H9 (cell line): ENCODE results near the gene TMOD3. TPM values are rescaled to one million over a fixed set of nuclear protein-coding genes. Genes with fewer than 3 reads are reported as not detected.

Experiments
- DNase-seq: peaks from one replicate; pipeline ENCODE4 v3.0.0-alpha.2; 2017
- H2AFZ ChIP-seq: one replicate; pipeline ENCODE4 v1.6.1; 2013; ENCODE audit warnings: mild to moderate bottlenecking, low read length, control low read depth, moderate library complexity
- H2AK5ac ChIP-seq: 2 replicates; pipeline ENCODE4 v1.6.1; 2013; ENCODE audit warnings: low read length, control low read depth, mixed read lengths; ENCODE audit not compliant: insufficient read length
- H2BK120ac ChIP-seq: one replicate; pipeline ENCODE4 v1.6.1; 2013; ENCODE audit warnings: low read depth, mild to moderate bottlenecking, low read length, control low read depth, inconsistent platforms; ENCODE audit not compliant: poor library complexity, severe bottlenecking
- H2BK12ac ChIP-seq: 2 replicates; pipeline ENCODE4 v1.6.1; 2013; ENCODE audit warnings: low read length, control low read depth, mixed read lengths, low read depth; ENCODE audit not compliant: insufficient read length
- H2BK15ac ChIP-seq: 2 replicates; pipeline ENCODE4 v1.6.1; 2013; ENCODE audit warnings: low read depth, low read length, control low read depth
- H2BK20ac ChIP-seq: one replicate; pipeline ENCODE4 v1.6.1; 2013; ENCODE audit warnings: low read depth, mild to moderate bottlenecking, low read length, control low read depth, inconsistent platforms; ENCODE audit not compliant: poor library complexity, severe bottlenecking
- H2BK5ac ChIP-seq: 2 replicates; pipeline ENCODE4 v1.6.1; 2013; ENCODE audit warnings: low read length, control low read depth, mixed read lengths; ENCODE audit not compliant: insufficient read length
- H3K14ac ChIP-seq: 2 replicates; pipeline ENCODE4 v1.6.1; 2013; ENCODE audit warnings: low read length, control low read depth; ENCODE audit not compliant: insufficient read depth
- H3K18ac ChIP-seq: 2 replicates; pipeline ENCODE4 v1.6.1; 2013; ENCODE audit warnings: low read depth, mild to moderate bottlenecking, mixed read lengths, low read length, control low read depth; ENCODE audit not compliant: insufficient read length
- H3K23ac ChIP-seq: 2 replicates; pipeline ENCODE4 v1.6.1; 2013; ENCODE audit warnings: low read length, control low read depth, mixed read lengths, low read depth; ENCODE audit not compliant: insufficient read length
- H3K23me2 ChIP-seq: 2 replicates; pipeline ENCODE4 v1.6.1; 2013; ENCODE audit warnings: low read depth, mild to moderate bottlenecking, mixed read lengths, low read length, control low read depth; ENCODE audit not compliant: insufficient read length, poor library complexity, severe bottlenecking
- H3K27ac ChIP-seq: 2 replicates; pipeline ENCODE4 v1.5.1; 2013; ENCODE audit warnings: low read length, control low read depth, mixed read lengths, low read depth; ENCODE audit not compliant: insufficient read length
- H3K27me3 ChIP-seq: 2 replicates; pipeline ENCODE4 v1.6.1; 2013; ENCODE audit warnings: low read length, control low read depth, inconsistent platforms; ENCODE audit not compliant: insufficient read depth
- H3K4ac ChIP-seq: 2 replicates; pipeline ENCODE4 v1.6.1; 2013; ENCODE audit warnings: low read depth, mild to moderate bottlenecking, control low read depth, inconsistent platforms, low read length, moderate library complexity
- H3K4me1 ChIP-seq: 2 replicates; pipeline ENCODE4 v1.6.1; 2013; ENCODE audit warnings: low read length, control low read depth, inconsistent platforms; ENCODE audit not compliant: insufficient read depth
- H3K4me2 ChIP-seq: 2 replicates; pipeline ENCODE4 v1.6.1; 2013; ENCODE audit warnings: low read length, control low read depth, mixed read lengths; ENCODE audit not compliant: insufficient read length, insufficient read depth
- H3K56ac ChIP-seq: 2 replicates; pipeline ENCODE4 v1.6.1; 2013; ENCODE audit warnings: low read depth, mild to moderate bottlenecking, mixed read lengths, low read length, control low read depth; ENCODE audit not compliant: insufficient read length
- H3K79me1 ChIP-seq: 2 replicates; pipeline ENCODE4 v1.6.1; 2013; ENCODE audit warnings: low read depth, mild to moderate bottlenecking, moderate library complexity, low read length, control low read depth, inconsistent platforms; ENCODE audit not compliant: insufficient read depth, poor library complexity, severe bottlenecking
- H3K79me2 ChIP-seq: 2 replicates; pipeline ENCODE4 v1.6.1; 2013; ENCODE audit warnings: low read length, control low read depth, inconsistent platforms; ENCODE audit not compliant: insufficient read depth
- H3K9ac ChIP-seq: 2 replicates; pipeline ENCODE4 v1.6.1; 2013; ENCODE audit warnings: low read length, control low read depth, mixed read lengths; ENCODE audit not compliant: insufficient read length; ENCODE audit errors: extremely low read depth
- H3K9me3 ChIP-seq: one replicate; pipeline ENCODE4 v1.6.1; 2013; ENCODE audit warnings: low read depth, low read length, inconsistent platforms; ENCODE audit not compliant: control insufficient read depth
- H3T11ph ChIP-seq: one replicate; pipeline ENCODE4 v1.6.1; 2013; ENCODE audit warnings: mild to moderate bottlenecking, low read length, control low read depth, inconsistent platforms
- H4K20me1 ChIP-seq: one replicate; pipeline ENCODE4 v1.6.1; 2013; ENCODE audit not compliant: control insufficient read depth, insufficient read length, insufficient read depth
- H4K5ac ChIP-seq: 2 replicates; pipeline ENCODE4 v1.6.1; 2013; ENCODE audit warnings: low read depth, mild to moderate bottlenecking, mixed read lengths, low read length, control low read depth; ENCODE audit not compliant: insufficient read length
- H4K8ac ChIP-seq: replicated peaks from 2 replicates; pipeline ENCODE4 v1.6.1; 2013; ENCODE audit warnings: low read length, control low read depth, mixed read lengths, low read depth; ENCODE audit not compliant: insufficient read length
- H4K91ac ChIP-seq: 2 replicates; pipeline ENCODE4 v1.6.1; 2013; ENCODE audit warnings: low read depth, mild to moderate bottlenecking, moderate library complexity, mixed read lengths, low read length, control low read depth; ENCODE audit not compliant: insufficient read length
- H3K27ac Mint-ChIP-seq, 3 experiments: 2 replicates in 2 of 3; 3 replicates in 1 of 3; pipeline ENCODE4 v1.8.0; 2020 to 2021; ENCODE audit warnings: mixed read lengths in 3 of 3, mild to moderate bottlenecking in 1 of 3, moderate library complexity in 1 of 3
- H3K27me3 Mint-ChIP-seq: 2 replicates; pipeline ENCODE4 v1.8.0; 2021; ENCODE audit warnings: low read depth, mild to moderate bottlenecking, moderate library complexity, mixed read lengths
- H3K36me3 Mint-ChIP-seq, 3 experiments: 2 replicates in 2 of 3; 3 replicates in 1 of 3; pipeline ENCODE4 v1.8.0; 2020 to 2021; ENCODE audit warnings: low read depth in 3 of 3, mixed read lengths in 3 of 3; ENCODE audit not compliant: insufficient read depth in 1 of 3
- H3K4me1 Mint-ChIP-seq, 2 experiments: 2 replicates each; pipeline ENCODE4 v1.8.0; 2020; ENCODE audit warnings: mixed read lengths in 2 of 2
- H3K4me3 Mint-ChIP-seq, 2 experiments: 2 replicates in 1 of 2; 3 replicates in 1 of 2; pipeline ENCODE4 v1.8.0; 2020 to 2021; ENCODE audit warnings: mild to moderate bottlenecking in 2 of 2, mixed read lengths in 2 of 2, moderate library complexity in 1 of 2
- H3K9me3 Mint-ChIP-seq, 2 experiments: 2 replicates in 1 of 2; 3 replicates in 1 of 2; pipeline ENCODE4 v1.8.0; 2020; ENCODE audit warnings: mild to moderate bottlenecking in 2 of 2, mixed read lengths in 2 of 2, moderate library complexity in 1 of 2
- CTCF ChIP-seq: fragments of 200-600 bp; sonication (generic); conservative IDR thresholded peaks from 3 replicates; pipeline ENCODE4 v1.8.0; 2021; ENCODE audit warnings: antibody characterized with exemption, mild to moderate bottlenecking
- WGBS: extraction: QIAGEN DNeasy Blood & Tissue Kit; methylation state at CpG from one replicate; pipeline ENCODE4 v1.1.7; 2013; ENCODE audit warnings: missing lambda C conversion rate, low lambda C conversion rate, mixed read lengths; ENCODE audit not compliant: insufficient read length; ENCODE audit errors: extremely low coverage; 5-methylcytosine and 5-hydroxymethylcytosine counted together
- total RNA-seq: library from RNA; stranded (reverse); gene quantifications from 2 replicates; pipeline ENCODE4 v1.2.1, GENCODE V29; 2021

TMOD3 gene
- total RNA-seq, 1 experiment from 2014 or later: 24.7 TPM

- no peaks in the 10 kb centered on the region for H4K20me1 ChIP-seq
- no peak overlapping the region for H3K4me2 ChIP-seq
- H3K23me2 ChIP-seq: no peaks in the 10 kb centered on the region
- H4K8ac ChIP-seq: no peak overlapping the region
- H3K4me1 Mint-ChIP-seq: peaks cover 39 to 46% of the 10 kb centered on the region in 2 experiments
- H3K18ac ChIP-seq: no peak overlapping the region
- no peak overlapping the region for H3K4ac ChIP-seq
- H3K79me1 ChIP-seq: peaks cover 3% of the 10 kb centered on the region
- no peaks in the 10 kb centered on the region for H3K9me3 Mint-ChIP-seq
- peaks cover 2% of the 10 kb centered on the region; the same call in 1 of the 2 replicates for H3K79me2 ChIP-seq
- H3K23ac ChIP-seq: no peak overlapping the region
- no peak overlapping the region for H2AFZ ChIP-seq
- no peak overlapping the region for H2AK5ac ChIP-seq
- DNase-seq: no peak
- H3K9me3 ChIP-seq: no peaks in the 10 kb centered on the region
- H3K27me3 ChIP-seq: no peaks in the 10 kb centered on the region
- H3K27ac ChIP-seq: no peak overlapping the region
- H2BK15ac ChIP-seq: no peak overlapping the region
- H4K5ac ChIP-seq: no peak overlapping the region
- H3T11ph ChIP-seq: no peak overlapping the region
- no CpG with 5 or more reads among the region's 4 CpGs for WGBS
- H2BK5ac ChIP-seq: no peak overlapping the region
- H3K14ac ChIP-seq: no peak overlapping the region
- H3K56ac ChIP-seq: no peak overlapping the region
- H3K27me3 Mint-ChIP-seq: no peaks in the 10 kb centered on the region
- no peak overlapping the region for H3K4me3 Mint-ChIP-seq
- no peak overlapping the region for H4K91ac ChIP-seq
- H3K36me3 Mint-ChIP-seq: no peaks in the 10 kb centered on the region
- peaks cover 13% of the 10 kb centered on the region; the same call in 1 of the 2 replicates for H3K4me1 ChIP-seq
- no peak overlapping the region for H3K9ac ChIP-seq
- no peak for TF ChIP-seq CTCF
- no peak overlapping the region for H2BK120ac ChIP-seq
- H2BK12ac ChIP-seq: no peak overlapping the region
- no peak overlapping the region for H2BK20ac ChIP-seq
- H3K27ac Mint-ChIP-seq: no peak overlapping the region
Observed at GRCh38 chr15:51840692-51841091, 11.2 kb downstream of the TMOD3 start.
